NCI-H1092 (cell line): ENCODE measurements around the gene ZNF524.

Source experiments
- DNase-seq: peaks from one replicate; lab custom pipeline; 2025; lab: John Stamatoyannopoulos, UW

The ZNF524 gene

DNA sequence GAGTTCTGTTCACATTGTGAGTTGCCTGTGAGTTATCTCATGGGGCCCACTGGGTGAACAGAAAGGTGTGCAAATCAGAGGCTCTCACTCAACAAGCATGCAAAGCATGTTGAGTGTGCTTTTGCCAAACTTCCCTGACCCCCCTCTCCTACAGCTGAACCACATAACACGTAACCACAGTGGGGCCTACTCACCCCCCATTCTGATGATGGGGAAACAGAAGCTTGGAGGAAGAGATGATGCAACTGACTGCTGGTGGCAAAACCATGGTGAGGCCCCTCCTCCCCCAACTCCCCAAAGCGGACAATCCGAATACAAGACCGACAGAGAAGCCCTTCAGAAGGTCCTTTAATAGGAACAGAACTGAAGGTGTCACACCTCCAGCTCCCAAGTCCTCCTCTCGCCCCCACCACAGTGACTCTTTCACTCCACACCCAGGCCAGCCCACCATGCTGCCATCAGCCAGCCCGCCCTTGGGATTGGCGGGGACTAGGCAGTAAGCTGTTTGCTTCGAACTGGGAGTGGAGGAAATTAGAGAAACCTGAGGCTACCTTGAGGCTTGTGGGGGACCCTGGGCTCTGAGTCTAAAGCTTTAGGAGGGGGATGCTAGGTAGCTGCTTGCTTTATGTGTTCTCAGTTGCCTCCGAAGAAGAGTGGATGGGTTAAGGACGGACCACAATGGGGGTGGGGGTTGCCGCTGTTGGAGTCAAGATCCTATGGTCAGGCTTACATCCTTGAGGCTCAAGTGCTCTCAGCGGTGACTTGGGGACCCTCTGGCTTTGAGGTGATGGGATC lies 20.5 kb downstream of the ZNF524 start:
- no peak for DNase-seq

DNA sequence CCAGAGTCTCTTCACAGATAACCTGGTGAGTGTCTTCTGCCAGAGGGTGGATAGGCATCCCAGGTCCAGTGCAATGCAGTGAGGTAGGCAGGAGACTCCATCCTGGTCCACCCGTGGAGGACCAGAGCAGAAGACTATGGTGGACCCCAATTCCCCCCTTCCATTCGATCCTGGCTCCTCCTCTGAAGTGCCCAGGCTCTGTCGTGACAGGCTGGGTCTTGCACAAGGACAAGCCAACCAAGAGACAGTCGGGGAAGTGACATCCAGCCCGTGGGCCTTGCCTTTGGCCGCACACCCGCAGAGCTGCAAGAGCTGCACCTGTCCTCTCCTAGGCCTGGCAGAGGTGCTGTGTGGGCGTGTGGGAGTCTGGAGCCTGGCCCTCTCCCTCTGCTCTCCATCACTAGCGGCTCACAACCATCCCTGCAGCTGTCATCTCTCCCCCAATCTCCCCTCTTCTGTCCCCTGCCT lies 21.2 kb downstream of the ZNF524 start:
- DNase-seq = no peak

DNA sequence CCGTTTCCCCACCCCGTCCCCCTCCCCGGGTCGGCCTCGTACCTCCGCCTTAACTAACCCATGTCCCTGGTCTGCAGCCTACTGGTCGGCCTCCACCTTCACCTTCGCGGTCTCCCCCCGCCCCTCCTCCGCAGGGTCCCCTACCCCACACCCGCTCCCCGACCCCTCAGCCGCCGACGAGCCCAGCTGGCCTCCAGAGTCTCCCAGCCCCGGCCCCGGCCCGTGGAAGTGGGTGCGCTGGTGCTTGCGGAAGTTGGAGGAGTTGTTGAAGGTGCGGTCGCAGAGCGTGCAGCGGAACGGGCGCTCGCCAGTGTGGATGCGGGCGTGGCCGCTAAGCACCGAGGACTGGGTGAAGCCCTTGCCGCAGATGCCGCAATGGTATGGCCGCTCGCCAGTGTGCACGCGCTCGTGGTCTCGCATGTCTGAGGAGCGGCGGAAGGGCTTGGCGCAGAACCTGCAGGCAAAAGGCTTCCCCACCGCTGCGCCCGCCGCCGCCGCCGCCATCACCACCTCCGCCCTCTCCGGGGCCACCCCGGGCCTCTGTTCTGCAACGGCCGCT lies 21.7 kb downstream of the ZNF524 start:
- DNase-seq = no peak

DNA sequence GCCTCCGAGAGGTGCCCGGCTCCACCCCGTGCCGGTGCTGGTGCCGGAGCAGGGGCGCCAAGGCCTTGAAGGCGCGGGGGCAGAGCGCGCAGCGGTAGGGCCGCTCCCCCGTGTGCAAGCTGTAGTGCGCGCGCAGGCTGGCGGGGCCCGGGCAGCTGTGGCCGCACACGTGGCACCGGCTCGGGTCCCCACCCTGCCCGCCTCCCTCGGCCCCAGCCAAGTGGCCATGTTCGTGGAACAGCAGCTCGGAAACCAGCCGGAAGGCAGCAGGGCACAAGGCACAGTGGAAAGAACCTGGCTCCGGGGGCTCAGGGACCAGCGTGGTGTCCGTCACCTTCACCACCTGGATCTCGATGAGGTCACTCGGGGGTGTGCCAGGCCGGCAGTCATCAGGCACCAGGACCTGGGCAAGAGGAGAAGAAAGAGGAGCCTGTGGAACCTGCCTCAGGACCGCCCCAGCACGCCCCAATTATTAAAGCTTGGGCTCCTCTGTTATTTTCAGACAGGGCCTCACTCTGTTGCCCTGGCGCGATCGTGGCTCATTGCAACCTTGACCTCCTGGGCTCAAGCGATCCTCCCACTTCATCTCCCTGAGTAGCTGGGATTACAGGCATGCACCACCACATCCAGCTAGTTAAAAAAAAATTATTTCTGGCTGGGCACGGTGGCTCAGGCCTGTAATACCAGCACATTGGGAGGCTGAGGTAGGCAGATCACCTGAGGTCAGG lies 22.3 kb downstream of the ZNF524 start:
- DNase-seq = no peak

DNA sequence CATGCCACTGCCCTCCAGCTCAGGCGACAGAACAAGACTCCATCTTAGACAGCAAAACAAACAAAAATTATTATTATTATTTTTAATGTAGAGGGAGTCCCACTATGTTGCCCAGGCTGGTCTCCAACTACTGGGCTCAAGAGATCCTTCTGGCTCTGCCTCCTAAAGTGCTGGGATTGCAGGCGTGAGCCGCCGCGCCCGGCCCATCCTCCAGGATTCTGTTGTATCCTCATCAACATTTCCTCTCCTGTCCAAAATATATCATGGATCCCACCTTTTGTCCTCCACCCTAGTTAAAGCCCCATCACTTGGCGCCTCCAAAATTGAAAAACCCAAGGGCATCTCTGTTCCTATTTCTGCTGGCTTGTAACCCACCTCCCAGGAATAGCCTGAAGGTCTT lies 23.0 kb downstream of the ZNF524 start:
- DNase-seq = no peak

DNA sequence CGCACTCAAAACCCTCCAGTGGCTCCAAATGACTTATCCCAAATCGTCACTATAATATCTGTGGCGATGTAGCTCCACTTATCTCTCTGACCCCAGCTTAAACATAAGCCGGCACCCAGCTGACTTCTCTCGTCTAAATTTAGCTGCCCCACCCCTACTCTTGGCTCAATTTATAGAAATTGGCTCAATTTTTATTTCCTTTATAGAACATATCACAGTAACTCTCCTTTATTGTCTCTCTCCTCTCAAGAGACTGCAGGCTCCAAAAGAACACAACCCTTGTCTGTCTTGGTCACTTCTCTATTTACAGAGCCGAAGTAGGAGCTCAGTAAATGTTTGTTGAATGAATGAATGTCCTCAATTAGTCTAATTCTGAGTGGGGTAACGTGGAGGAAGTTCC lies 23.5 kb downstream of the ZNF524 start:
- DNase-seq = no peak

DNA sequence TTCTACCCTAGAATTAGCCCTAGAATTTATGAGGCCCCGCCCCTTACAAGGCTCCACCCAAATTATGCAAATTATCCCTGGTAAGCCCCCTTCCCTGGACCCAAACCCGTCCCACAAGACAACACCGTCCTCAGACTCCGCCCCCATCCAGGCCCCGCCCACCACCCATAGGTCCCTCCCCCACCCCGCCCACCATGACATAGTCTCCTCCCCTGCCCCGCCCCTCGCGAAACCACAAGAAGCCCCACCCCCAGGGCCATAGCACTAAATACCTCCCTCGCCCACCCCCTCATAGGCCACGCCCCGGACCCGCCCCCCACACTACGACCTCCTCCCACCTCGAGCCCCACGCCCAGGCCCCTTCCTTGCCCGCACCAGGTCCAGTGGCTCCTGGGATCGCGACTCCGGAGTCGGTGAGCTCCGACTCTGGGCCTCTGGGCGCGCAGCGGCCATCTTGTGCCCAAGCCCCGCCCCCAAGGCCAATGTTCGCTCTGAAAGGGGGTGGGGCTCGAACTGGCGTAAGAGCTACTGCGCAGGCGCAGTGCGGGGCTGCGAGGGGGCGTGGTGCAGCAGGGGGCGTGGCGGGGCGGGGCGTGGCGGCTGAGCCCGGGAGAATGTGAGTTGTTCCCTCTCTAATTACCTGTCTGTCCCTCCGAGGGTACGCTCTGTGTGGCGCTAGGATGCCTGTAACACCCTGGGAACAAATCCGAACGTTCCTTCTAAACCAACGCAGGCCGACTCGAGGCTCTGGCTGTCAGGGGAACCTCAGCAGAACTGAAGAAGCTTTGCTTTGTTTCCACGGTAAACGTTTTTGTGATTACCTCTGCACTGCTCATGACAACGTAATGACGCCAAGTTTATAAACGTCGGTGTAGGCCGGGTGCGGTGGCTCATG lies 24.3 kb downstream of the ZNF524 start, which contains the start of gene ZNF784:
Gene ZNF784, minus strand, starts transcription at position 458 of the 895 bp plus-strand sequence. Its CDS starts 5 bp downstream, at position 453.
- DNase-seq = peak; percentile 87

DNA sequence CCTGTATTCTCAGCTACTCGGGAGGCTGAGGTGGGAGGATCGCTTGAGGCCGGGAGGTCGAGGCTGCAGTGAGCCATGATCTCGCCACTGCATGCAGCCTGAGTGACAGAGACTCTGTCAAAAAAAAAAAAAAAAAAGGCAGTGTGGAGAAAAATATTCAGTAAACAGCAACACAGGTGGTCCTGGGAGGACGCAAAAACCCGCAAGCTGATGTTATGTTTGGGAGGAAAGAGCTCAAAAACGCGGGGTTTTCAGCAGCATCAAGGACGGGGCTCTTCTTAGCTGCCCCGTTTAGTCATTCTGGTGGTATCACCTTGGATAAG lies 24.9 kb downstream of the ZNF524 start:
- DNase-seq = no peak

DNA sequence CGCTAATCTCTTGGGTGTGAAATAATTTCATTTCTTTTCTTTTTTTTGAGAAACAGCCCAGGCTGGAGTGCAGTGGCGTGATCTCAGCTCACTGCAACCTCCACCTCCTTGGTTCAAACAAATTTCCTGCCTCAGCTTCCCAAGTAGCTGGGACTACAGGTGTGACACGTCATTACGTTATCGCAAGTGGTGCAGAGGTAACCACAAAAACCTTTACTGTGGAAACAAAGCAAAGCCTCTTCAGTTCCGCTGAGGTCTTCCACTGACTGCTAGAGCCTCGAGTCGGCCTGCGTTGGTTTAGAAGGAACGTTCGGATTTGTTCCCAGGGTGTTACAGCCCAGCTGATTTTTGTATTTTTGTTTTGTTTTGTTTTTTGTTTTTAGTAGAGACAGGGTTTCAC lies 26.3 kb downstream of the ZNF524 start:
- no peak for DNase-seq

DNA sequence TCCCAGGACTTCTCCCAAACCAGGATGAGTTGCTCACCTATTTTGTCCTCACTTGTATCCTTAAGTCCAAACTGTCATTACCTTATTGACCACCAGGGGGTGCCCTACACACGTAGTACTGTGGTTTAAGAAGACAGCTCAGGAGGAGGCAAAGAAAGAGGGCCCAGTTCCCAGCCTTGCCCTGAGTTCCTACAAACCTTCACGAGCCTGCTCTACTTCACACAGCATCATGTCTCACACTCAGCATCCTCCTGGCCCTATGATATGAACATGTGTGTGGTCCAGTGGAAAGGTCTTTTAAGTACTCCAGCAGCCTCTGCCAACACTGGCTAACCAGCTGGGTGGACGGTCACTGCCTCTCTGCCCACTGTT lies 32.4 kb downstream of the ZNF524 start:
- peak; percentile 81 for DNase-seq

DNA sequence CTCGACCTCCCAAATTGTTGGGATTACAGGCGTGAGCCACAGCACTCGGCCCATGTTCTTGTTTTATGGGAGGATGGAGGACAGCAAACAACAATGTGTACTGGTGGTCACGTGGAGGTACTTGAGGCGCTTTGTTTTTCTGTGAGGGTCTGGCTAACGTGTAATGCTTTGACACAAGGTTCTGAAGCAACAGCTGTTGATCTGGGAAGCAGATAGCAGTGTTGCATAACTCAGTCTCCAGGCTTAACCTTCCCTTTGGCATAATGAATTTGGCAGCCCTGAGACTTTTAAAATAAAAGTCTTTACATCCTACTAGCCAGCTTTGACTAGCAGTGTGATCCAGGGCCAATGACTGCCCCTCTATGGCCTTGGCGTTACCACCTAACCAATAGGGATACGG lies 33.8 kb downstream of the ZNF524 start:
- no peak for DNase-seq

DNA sequence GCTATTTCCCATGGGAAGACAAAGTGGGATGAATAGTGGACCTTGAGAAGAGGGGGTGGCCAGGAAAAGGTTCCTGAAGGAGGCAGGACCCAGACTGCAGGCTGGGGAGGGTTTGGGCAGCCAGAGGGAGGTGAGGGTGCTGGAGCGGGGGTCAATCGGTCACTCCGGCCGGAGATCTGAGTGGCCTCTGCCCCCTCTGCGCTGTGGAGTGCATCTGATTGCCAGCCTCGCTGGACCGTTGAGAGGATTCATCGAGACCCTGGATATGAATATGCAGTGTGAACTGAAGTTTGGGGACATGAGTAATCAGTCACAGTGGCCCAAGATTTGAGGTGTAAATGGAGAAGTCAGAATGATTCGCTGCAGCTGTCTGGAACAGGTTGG lies 35.2 kb downstream of the ZNF524 start:
- DNase-seq = no peak

DNA sequence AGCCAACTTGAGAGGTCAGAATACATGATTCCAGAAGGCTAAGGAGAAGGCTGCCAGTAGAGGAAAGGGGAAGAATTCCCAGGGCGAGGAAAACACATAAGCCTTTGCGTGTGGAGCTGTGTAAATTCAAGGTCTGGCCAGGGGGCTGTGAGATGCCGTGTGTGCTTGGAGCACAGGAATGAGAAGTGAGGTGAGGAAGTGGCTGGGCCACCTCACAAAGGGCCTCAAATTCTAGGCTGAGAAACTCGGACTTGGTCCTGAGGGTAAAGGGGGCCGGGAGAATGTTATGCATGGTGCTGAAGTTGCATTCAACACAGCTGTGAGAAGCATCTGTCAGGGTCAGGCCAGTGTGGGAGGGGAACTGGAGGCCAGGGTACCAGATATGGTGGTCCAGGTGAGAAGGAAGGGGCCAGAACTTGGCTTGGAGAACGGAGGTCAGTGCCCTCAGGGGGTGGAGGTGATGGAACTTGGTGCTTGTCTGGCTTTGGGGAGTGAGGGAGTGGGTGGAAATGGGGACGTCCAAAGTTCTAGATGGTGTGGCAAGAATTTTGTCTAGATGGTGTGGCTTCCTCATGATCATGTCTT lies 35.9 kb downstream of the ZNF524 start:
- DNase-seq = no peak

DNA sequence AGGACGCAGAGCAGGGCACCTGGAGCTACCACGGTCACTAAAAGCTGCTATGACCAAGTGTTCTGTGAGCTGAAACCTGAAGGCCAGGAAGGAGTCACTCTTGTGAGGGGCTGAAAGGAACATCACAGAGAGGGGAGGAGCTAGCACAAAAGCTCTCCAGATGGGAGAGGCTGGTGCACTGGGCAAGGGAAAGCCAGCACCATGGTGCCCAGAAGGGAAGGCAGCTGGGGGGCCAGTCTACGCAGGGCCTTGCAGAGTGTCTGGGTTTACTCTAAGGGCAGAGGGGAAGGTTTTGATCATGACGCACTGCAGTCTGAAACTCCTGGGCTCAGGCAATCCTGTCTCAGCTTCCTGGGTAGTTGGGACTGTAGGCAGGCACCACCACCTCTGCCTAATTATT lies 36.6 kb downstream of the ZNF524 start:
- no peak for DNase-seq

DNA sequence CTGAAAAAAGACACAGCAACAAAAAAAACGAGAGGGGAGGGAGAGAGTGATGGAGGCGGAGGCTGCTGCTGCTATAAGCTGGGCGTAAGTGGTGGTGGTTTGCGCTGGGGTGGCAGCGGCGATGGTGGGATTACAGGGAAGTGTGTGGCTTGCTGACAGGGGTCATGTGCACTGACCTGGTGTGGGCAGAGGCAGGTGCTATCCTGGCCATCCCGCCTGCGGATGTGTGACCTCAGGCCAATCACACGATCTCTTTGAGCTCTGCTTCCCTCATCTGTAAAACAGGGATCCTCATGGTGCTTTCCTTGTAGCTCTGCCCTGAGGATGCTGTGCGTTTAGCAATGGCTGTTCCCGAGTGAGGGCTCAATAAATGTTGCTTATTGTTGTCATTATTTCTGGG lies 37.4 kb downstream of the ZNF524 start:
- no peak for DNase-seq

DNA sequence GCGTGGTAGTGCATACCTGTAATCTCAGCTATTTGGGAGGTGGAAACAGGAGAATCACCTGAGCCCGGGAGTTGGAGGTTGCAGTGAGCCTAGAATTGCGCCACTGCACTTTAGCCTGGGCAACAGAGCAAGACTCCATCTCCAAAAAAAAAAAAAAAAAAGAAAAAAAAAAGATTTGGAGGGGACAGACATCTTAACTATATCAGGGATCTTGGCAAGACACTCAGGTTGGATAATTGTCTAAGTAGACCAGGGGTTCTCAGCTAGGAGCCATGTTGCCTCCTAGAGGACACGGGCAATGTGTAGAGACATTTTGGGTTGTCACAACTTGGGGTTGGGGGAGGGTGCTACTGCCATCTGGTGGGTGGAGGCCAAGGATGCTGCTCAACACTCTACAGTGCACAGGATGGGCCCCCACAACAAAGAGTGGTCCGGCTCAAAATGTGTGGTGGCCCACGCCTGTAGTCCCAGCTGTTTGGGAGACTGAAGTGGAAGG lies 38.8 kb downstream of the ZNF524 start:
- no peak for DNase-seq

DNA sequence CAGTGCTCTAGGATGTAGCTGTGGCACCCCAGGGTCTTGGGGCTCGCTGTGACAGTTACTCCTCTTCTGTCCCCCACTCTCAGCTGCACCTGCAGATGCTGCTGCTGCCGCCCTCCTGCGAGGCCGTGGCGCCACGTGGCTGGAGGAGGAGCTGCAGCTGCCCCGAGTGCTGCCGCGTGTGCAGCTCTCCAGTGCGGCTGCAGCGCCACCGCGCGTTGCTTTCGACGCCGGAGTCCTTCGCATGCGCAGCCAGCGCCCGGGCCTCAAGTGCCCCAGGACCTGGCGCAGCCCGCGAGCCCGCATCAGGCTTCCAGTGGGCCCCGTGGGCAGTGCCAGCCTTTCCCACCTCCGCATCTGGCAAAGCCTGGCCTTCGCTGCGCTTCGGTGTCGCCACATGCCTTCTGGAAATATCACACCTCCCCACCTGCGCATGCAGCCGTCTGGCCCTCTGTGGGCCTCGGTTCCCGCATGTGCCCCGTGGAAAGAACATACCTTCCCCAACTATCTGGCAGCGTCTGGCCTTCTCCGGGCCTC lies 40.0 kb downstream of the ZNF524 start:
- peak; percentile 59 for DNase-seq

DNA sequence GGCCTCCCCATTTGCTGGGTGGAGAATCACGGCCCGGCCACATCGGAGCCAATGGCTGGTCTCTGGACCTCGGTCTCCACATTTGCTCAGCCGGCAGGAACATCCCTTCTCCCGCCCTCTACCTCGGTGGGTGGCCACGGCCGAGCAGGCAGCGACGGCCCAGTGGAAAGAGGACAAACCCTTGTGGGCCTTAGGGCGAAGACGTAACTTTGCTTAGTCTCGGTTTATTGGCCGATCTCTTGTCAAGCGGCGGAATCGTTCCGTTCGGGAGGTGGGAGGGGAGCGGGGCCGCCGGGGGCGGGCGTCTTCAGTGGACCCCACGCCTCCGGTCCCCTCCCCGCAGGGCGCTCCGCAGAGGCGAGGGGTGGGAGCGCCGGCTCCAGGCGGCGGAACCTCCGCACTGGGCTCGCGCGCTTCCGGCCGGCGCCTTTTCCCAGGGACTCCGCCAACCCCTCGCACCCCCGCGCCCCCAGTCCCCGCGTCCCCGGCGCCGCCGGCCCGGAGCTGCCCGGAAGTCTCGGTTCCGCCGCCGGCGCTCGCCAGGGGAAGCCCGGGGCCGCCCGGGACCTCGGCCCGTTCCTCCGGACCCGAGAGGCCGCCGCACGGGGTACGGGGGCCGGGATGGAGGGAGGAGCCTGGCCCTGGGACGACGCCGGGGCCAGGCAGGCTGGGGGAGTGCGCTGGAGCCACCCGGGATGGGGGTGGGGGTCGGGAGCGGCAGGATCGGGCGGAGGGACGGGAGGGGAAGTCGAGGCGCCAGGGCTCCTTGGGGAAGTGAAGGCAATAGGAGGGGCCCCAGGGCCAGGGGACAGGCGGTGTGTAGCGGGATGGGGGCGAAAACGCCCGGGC lies 40.7 kb downstream of the ZNF524 start, which contains the start of gene ZNF580:
Gene ZNF580, plus strand, starts transcription at position 426 of the 849 bp plus-strand sequence. CDS start 1,507 bp downstream, outside the sequence.
- no peak for DNase-seq

DNA sequence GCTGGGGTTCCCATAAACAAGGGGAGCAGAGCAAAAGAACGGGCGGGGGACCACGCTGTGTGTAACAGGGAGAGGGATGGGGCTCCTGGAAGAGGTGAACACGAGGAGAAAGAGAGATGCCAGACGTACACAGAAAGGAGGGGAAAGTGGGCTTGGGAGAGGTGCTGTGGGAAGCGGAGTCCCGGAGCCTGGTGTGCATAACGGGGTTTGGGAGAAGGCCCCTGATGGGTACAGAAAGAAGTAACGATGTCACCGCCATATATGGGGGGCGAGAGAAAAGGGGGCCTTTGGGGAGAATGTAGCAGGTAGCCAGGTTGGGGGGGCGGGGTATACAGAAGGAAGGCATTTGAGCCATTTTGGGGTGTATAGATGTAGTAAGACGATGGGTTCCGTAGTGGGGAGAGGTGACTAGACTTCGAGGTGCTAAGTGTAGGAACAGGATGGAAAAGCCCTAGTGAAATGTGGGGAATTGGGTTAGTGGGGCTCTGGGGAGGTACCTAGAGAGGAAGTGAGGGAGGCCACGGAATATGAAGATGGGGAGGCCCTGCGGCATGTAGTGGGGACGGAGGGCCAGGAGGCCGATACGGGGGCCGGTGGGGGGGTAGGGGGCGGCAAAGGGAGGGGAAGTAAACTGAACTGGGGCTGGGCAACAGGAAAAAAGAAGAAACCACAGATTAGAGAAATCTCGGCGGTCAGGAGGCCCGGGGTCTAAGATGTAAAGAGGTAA lies 41.5 kb downstream of the ZNF524 start:
- DNase-seq = no peak
